Measurements from ENCODE around the gene DLK1. TPM values are rescaled to one million over a fixed set of nuclear protein-coding genes. Genes with fewer than 3 reads are reported as not detected.
A peak's percentile ranks its signal among the peaks of the same experiment; 100 is the strongest.

The DLK1 gene
- total and polyA plus RNA-seq, 2 of the 13 experiments (the other 11 are each of a cell fraction or from before 2014, with no cell fraction given) = 95.5 to 312 TPM

DNA sequence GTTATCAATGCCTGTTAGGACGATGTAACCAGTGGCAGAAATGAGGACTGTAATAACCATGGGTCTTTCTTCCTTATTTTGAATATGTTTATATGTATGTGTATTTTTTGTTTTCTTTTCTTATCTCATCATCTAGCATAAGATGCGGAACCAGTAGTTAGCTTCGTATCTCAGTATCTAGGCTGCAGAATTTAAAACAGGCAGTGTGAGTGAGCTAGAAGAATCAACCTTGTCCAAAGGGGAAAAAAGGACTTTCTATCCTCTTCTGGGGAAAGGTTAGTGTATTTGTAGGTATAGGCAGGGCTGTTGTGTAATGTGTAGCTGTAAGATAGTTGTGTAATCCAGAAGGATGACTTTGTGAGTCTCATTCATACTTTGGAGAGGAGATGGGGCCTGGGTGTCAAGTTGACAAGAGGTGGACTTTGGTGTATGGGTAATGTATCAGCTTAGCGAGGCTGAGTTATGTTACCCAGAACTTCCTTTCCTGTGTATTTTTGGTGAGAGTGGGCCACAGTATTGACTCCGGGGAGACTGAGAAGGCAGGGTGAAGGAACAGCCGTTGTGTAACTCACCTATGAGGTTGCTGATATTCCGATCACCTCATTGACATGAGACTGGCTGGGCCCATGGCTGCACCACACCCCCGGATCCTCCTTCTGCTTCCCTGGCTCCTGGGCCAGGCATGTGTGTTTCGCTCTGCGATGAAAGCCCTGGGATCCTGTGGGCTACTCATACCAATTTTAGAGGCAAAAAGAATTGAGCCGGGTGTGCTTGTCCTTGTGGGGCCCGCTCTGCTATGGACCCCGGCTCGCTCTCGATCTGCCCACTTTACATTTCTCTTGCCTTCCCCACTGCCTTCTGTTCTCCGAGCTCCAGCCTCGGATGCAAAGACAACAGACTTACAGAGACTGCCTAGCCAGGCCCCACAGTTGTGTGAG lies 24.3 kb downstream of the DLK1 start (continued):
- peak; percentile 96; the same call in 1 of the 2 replicates for TF ChIP-seq ZBTB4 (CRISPR knock-in tag; IDR thresholded peaks at IDR 0.05; ENCODE audit: borderline replicate concordance)
- TF ChIP-seq EP300 (IDR thresholded peaks at IDR 0.05; ENCODE audit: low read depth in 2 of 2, low read length in 2 of 2) = peak; percentile 83 to 98
- TF ChIP-seq EP300 (CRISPR knock-in tag; IDR thresholded peaks at IDR 0.05; ENCODE audit: borderline replicate concordance) = peak; percentile 95
- TF ChIP-seq MZF1 (CRISPR knock-in tag; IDR thresholded peaks at IDR 0.05; ENCODE audit: borderline replicate concordance) = no peak; the same call in 1 of the 2 replicates
- TF ChIP-seq PAX8 (CRISPR knock-in tag; IDR thresholded peaks at IDR 0.05; ENCODE audit: borderline replicate concordance) = 0 out of 2 replicates have a peak, but pooled peaks have one; percentile 70
- TF ChIP-seq CEBPG (CRISPR knock-in tag; IDR thresholded peaks at IDR 0.05) = peak; percentile 98
- TF ChIP-seq KDM3A (CRISPR knock-in tag; IDR thresholded peaks at IDR 0.05; ENCODE audit: low read depth) = peak; percentile 66; the same call in 1 of the 2 replicates
- TF ChIP-seq, protein P1, sequence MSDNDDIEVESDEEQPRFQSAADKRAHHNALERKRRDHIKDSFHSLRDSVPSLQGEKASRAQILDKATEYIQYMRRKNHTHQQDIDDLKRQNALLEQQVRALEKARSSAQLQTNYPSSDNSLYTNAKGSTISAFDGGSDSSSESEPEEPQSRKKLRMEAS (IDR thresholded peaks at IDR 0.05) = peak; percentile 73
- peak; percentile 70 for TF ChIP-seq ZMYM4 (CRISPR knock-in tag; IDR thresholded peaks at IDR 0.05)
- TF ChIP-seq, protein P2, sequence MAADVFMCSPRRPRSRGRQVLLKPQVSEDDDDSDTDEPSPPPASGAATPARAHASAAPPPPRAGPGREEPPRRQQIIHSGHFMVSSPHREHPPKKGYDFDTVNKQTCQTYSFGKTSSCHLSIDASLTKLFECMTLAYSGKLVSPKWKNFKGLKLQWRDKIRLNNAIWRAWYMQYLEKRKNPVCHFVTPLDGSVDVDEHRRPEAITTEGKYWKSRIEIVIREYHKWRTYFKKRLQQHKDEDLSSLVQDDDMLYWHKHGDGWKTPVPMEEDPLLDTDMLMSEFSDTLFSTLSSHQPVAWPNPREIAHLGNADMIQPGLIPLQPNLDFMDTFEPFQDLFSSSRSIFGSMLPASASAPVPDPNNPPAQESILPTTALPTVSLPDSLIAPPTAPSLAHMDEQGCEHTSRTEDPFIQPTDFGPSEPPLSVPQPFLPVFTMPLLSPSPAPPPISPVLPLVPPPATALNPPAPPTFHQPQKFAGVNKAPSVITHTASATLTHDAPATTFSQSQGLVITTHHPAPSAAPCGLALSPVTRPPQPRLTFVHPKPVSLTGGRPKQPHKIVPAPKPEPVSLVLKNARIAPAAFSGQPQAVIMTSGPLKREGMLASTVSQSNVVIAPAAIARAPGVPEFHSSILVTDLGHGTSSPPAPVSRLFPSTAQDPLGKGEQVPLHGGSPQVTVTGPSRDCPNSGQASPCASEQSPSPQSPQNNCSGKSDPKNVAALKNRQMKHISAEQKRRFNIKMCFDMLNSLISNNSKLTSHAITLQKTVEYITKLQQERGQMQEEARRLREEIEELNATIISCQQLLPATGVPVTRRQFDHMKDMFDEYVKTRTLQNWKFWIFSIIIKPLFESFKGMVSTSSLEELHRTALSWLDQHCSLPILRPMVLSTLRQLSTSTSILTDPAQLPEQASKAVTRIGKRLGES (CRISPR knock-in tag; IDR thresholded peaks at IDR 0.05; ENCODE audit: borderline replicate concordance) = 0 out of 2 replicates have a peak, but pooled peaks have one; percentile 27
- TF ChIP-seq EZH2 (conservative IDR thresholded peaks at IDR 0.05; ENCODE audit: low read depth, low read length) = no peak
- TF ChIP-seq TARDBP (CRISPR knock-in tag; IDR thresholded peaks at IDR 0.05) = peak; percentile 94
- no peak for TF ChIP-seq PLRG1 (conservative IDR thresholded peaks at IDR 0.05)
- TF ChIP-seq ZNF143 (CRISPR knock-in tag; IDR thresholded peaks at IDR 0.05) = no peak
- peak; percentile 98 for TF ChIP-seq MEIS1 (CRISPR knock-in tag; IDR thresholded peaks at IDR 0.05; ENCODE audit: borderline replicate concordance)
- TF ChIP-seq TMF1 (CRISPR knock-in tag; IDR thresholded peaks at IDR 0.05; ENCODE audit: low read depth) = peak; percentile 40; the same call in 1 of the 2 replicates
- TF ChIP-seq ELF4 (CRISPR knock-in tag; IDR thresholded peaks at IDR 0.05; ENCODE audit: borderline replicate concordance) = no peak; the same call in 1 of the 2 replicates
- TF ChIP-seq FOXC1 (CRISPR knock-in tag; IDR thresholded peaks at IDR 0.05; ENCODE audit: borderline replicate concordance) = 0 out of 2 replicates have a peak, but pooled peaks have one; percentile 44
- no peak for TF ChIP-seq NCOA5 (CRISPR knock-in tag; IDR thresholded peaks at IDR 0.05)
- TF ChIP-seq GLI4 (CRISPR knock-in tag; IDR thresholded peaks at IDR 0.05; ENCODE audit: borderline replicate concordance) = no peak
- no peak for TF ChIP-seq SMAD9 (CRISPR knock-in tag; IDR thresholded peaks at IDR 0.05)
- TF ChIP-seq ZKSCAN1 (IDR thresholded peaks at IDR 0.05; ENCODE audit: low read length) = no peak
